NCI-H1105 treated with DMSO at 0.1 percent for 48 hours (cell line): ENCODE results near the gene HMGXB3.
A peak's percentile ranks its signal among the peaks of the same experiment; 100 is the strongest.

Source experiments
- DNase-seq: peaks from one replicate; lab custom pipeline; 2025; lab: John Stamatoyannopoulos, UW

HMGXB3 gene

GRCh38 chr5:150000256-150000989 is at the start of gene HMGXB3, which contains the start of gene TIGD6:
Gene HMGXB3 (plus strand): TSS chr5:150000739. CDS start chr5:150004853, 4,114 bp downstream.
Gene TIGD6 (minus strand): TSS chr5:150000654. CDS start chr5:149996348, 4,306 bp downstream.
- DNase-seq: peak; percentile 75

DNA sequence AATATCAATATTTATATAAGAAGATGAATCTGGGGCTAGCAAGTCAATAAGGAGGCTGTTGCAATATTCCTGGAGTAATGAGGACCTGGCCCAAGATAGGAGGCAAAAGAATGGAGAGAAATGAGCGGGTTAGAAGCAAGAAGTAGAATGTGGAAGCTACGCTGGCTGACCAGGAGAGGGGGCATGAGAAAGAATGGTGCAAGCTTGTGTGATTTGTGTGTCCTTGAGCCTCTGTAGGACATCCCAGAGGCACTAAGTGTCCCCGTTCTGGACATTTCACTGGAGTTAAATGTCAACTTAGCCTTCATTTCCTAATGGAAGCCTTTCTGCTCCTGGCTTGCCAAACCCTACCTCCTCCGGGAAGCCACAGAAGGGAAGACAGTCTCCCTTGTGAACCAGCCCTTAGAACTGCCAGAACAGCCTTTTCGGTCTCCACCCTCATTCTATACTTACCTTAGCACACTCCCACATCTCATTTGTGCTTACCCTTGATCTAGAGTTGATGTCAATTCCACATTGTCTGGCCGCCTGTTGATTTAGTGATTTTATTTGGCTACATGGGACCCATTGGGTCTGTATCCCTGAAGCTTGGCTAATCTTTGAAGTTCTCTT is 49.3 kb upstream of the HMGXB3 start:
- DNase-seq: no peak

- DNase-seq: no peak
Observed at GRCh38 chr5:149953436-149954121, 47.0 kb upstream of the HMGXB3 start.

- DNase-seq: no peak
Observed at GRCh38 chr5:149954798-149955197, 45.7 kb upstream of the HMGXB3 start.

DNA sequence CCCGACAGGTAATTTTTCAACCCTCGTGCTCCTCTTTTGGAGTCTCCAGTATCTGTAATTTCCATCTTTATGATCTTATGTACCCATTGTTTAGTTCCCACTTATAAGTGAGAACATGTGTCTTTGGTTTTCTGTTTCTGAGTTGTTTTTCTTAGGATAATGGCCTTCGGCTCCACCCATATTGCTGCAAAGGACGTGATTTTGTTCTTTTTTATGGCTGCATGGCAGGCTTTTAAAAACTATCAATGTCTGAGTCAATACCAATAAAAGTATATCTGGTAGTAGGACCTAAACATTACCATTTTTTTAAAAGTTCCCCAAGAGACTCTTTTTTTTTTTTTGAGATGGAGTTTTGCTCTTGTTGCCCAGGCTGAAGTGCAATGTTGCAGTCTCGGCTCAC is 43.9 kb upstream of the HMGXB3 start:
- DNase-seq: no peak

DNA sequence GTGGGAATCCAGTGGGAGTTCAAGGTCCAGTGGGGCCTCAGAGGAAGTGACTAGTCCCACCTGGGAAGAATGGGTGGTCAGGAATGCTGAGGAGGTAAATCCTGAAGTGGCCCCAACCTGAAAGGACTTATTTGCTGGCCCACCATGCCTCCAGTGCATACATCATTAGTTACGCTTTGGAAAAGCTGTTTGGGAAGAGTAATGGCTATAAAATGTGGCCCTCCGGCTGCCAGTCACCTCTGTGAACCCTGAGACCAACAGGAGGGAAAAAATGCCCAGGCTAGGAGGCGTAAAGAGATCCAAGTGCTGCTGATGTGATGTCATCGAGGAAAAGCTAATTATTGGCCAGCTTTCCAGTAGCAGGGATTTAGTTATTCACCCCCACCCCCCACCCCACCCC is 42.7 kb upstream of the HMGXB3 start:
- no peak for DNase-seq

DNA sequence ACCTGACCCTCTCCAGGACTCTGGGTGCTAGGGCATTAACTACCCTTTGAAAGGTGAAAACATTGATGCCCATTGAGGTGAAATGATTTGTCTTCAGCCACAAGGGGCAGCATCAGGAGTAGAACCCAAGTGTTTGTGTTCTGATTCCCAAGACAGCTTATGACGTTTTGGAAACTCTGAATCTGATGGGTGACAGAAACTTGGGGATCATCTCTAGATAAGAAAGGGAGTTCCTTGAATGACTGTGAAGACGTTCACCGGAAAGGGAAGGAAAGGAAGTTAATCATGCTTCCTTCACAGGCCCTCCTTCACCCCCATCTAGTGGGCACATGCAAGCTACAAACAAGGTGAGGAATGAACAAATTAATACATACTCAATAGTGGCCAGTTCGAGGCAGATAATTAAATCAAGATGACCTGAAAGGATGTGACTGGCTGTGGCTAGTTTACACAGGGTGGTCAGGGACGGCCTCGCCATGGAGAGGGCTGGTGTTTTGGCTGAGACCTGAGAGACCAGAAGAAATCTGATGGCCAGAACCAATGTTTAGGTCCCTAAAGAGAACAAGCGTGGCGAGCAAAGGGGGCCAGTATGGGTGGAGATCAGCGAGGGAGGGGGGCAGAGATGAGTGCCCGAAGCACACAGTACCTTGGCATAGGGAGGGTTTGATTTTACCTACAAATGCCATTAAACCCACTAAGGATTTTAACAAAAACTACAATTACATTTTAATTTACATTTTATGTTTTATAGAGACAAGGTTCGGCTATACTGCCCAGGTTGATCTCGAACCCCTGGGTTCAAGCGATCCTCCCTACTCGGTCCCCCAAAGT is 40.9 kb upstream of the HMGXB3 start:
- DNase-seq: no peak

DNA sequence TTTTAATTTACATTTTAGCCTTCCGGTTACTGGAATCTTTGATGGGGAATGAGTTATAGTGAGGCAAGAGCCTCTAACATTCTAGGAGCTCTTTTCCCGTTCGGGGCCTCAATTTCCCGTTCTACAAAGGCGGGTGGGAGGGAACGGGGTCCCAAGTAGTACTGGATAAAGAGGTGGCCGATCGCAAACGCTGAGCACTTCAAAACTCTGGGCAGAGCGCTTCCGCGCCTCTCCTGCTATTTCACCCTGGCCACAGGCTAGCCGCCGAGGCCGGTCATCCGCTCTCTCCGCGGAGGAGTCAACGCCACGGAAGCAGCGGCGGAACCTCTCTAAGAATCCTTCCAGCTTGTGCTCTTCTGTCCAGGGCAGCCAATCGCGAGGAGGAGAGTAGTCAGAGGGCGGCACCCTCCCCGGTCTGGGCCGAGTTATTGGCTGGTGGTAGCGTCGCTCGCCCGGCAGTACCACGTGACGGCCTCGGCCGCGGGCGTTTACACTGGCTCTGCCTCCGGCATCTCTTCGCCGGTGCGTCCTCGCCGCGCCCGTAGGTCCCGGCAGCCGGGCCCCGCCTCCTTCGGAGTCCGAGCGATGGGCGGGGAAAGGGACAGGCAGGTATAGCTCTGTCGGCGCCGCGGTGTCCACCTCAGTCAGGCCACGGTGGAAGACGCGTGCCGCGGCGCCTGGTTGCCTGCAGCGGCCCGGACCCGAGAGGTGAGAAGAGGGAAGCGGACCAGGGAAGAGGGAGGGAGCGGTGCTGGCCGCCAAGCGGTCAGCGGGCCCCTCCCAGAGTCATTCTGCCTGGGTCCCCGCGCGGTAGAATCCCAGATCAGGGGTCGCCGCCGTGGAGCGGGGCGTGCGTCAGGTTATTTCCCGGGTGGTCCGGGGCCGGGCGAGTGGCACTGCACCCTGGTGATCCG is 40.0 kb upstream of the HMGXB3 start, which contains the start of gene SLC26A2:
Gene SLC26A2, plus strand, starts transcription at position 487 of the 914 bp plus-strand sequence. CDS start 16,895 bp downstream, outside the sequence.
- peak; percentile 90 for DNase-seq

GRCh38 chr5:149961186-149961685 is 39.3 kb upstream of the HMGXB3 start:
- no peak for DNase-seq

- DNase-seq: peak; percentile 15
Observed at GRCh38 chr5:149961957-149962409, 38.6 kb upstream of the HMGXB3 start.

- no peak for DNase-seq
Observed at GRCh38 chr5:149962601-149963300, 37.8 kb upstream of the HMGXB3 start.

GRCh38 chr5:149963729-149964128 is 36.8 kb upstream of the HMGXB3 start:
- no peak for DNase-seq

DNA sequence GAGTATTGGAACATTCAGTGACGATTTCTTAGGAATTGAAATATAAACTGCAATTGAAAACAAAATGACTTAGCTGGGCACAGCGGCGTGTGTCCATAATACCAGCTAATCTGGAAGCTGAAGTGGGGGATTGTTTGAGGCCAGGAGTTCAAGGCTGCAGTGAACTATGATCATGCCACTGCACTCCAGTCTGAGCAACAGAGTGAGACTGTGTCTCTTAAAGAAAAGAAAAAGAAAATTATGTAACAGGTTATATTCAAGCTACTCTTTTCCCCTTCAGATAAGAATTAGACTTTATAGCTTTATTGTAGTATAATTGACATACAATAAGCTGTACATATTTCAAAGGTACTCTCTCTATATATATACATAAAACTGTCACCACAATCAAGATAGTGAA is 33.6 kb upstream of the HMGXB3 start:
- DNase-seq: no peak

DNA sequence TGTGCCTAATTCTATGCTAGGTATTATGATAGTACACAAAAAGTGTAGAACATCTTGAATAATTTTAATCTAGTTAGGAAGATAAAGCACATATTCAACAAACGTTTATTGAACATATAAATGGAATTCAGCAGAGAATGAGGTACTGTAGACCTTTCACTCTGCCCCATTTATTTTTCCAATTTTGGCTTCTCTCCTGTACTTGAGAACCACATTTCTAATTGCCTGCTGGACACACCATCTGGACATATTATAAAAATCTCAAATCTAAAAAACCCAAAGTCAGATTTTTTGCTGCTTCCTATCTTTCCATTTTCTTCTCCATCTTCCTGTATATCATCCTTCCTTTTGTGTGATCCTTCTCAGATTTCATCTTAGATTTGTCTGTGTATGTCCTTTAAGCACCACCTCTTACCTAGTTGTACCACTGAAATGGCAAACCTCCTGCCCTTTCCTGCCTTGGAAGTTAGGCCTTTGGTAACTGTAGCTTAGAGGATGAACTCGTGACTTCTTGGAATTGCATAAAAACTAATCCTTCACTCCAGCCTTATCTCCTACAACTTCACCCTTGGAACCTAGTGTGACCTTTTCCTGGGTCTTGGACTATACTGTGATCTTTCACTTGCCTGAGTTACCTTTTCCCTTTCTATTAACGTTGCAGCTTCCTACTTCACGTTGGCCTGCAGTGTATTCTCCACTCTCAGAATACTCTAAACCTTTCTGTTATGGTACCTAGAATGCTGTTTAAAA is 31.2 kb upstream of the HMGXB3 start:
- DNase-seq: no peak

- DNase-seq: no peak
Observed at GRCh38 chr5:149975409-149975808, 25.1 kb upstream of the HMGXB3 start.

DNA sequence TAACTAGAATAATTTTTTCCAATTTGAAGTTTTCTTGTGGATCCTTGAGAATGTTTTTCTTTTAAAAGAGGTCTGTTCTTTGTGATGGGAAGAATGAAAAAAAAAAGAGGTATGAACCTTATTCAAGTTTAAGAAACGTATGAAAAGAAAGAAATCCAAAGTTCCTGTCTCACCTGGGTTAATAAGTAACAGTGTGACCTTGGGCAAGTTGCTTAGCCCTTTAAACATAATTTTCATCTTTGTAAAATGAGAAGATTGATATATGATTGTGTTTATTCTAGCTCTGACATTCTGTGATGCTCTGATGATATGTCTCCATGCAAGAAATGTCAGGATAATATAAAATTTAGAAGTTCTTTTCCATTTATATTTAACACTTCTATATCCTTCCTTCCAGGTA is 20.6 kb upstream of the HMGXB3 start:
- DNase-seq: no peak

GRCh38 chr5:149981206-149981605 is 19.3 kb upstream of the HMGXB3 start:
- no peak for DNase-seq

DNA sequence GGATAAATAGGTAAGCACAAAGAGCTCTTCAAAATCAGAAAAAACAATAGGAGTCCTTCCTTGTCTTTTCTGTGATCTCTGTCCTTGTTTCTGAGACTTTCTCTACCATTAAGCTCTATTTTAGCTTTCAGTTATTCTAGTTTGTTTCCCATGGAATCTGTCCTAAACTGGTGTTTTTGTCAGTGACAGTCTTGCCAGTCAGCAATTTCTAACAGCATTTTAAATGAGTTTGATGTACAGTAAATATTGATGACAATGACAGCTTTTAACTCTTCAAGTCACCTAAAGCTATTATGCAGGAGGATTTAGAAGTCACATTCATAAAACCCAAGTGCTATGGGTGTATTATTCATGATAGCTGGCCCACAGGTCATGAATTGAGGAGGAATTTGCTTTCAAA is 18.0 kb upstream of the HMGXB3 start:
- no peak for DNase-seq

GRCh38 chr5:149988126-149988525 is 12.4 kb upstream of the HMGXB3 start:
- DNase-seq: no peak
